GM21717 (cell line): ENCODE data around the gene MSI2.

Experiments
- ATAC-seq: cut with Tn5 transposase; IDR thresholded peaks from one replicate; pipeline ENCODE4 v1.9.1; 2021; ENCODE audit warnings: mild to moderate bottlenecking, moderate library complexity; ENCODE audit not compliant: unreplicated experiment

Gene MSI2

DNA sequence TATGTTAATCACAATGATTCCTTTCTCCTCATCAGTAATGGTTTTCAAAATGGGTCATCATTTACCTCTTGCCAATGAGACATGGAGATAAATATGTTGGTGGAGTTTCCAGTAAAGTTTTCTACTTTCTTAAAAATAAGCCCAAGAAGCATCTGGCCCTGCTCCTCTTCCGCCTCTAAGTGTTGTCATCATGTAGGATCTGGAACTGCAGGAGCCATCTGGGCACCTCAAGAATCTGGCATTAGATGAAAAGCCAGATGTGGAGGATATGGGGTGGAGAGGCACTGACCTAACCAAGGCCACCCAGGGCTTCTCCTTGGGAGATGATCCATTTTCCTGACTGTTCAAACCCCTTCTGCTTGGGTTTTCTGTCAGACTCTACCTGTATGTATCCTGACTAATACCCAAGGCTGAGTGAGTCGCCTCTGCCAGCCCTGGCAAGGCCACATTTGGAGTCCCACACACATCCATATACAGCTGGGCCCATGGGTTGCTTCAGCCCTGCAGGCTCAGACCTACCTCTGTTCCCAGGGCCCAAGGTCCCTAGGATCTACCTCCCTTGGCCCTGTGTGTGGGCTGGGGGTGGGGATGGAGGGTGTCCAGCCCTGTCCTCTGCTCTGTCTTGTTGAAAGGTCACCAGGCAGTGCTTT lies 464.2 kb downstream of the MSI2 start:
- ATAC-seq: no peak

DNA sequence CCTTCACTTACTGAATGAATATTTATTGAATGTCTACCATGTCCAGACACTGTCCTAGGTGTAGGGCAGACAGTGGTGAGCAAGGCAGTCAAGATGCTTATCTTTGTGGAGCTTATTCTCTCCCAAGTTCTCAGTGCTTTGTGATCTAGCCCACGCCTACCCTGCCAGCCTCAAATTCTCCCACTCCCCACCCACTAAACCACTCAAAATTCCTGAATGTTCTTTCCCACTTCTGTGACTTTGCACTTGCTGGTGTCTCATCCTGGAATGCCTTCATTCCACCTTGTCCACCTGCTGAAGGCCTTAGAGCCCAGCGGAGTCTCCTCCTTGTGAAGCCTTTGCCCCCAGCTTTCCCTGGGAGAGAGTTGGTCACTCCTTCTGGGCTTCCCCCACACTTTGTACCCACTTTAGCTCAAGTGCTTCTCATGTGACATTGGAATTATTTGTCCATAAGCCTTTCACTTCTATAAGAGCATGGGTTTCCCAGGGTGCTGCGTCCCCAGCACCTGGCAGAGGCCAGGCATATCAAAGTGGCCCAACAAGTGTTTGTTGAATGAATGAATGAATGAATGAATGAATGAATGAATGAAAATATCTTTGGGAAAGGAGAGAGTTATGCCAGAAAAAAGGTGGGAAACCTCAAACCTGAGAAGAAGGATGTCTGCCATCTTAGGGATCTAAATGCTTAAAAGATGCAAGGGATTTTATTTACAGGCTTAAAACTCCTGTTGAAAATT lies 465.8 kb downstream of the MSI2 start:
- ATAC-seq: no peak

DNA sequence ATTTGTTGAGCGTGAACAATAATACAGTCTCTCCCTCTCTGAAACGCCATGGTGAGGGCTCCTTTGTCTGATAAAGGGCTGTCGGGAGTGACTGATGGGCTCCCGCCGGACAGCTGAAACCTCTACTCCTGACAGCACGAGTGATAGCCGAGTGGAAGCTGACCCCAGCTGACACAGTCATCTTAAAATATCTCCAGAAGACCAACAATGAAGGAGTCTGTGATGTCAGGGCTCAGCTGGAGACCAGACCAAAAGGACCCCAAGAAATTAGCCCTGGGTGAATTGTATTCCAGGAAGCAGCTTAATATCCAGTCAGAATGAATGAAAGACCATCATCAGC lies 466.4 kb downstream of the MSI2 start:
- no peak for ATAC-seq

DNA sequence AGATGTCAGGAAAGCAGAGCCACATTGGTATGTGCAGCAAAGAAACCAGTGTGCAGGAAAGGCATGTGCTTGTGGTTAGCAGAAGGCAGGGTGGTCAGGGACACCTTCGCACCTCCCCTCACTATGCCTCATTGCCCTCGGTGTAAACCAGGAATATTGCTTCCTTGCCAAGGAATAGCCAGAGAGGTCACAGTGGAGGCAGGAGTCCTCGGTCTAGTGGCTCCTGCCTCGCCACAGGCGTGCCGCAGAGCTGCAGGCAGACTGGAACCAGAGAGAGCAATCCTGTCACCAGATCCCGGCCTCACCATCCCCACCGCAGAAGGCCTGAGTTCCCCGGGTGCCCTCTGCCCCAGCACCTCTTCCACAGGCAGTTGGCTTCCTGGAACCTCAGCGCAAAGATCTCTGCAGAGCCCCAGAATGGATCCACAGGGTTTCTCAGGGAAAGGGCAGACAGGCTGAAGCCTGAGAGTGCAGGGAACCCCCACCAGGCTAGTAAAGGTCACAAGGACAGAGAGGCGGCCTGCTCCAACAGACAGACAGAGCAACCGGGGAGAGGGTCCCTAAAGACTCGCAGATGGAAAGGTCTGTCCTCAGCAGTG lies 467.2 kb downstream of the MSI2 start:
- no peak for ATAC-seq

DNA sequence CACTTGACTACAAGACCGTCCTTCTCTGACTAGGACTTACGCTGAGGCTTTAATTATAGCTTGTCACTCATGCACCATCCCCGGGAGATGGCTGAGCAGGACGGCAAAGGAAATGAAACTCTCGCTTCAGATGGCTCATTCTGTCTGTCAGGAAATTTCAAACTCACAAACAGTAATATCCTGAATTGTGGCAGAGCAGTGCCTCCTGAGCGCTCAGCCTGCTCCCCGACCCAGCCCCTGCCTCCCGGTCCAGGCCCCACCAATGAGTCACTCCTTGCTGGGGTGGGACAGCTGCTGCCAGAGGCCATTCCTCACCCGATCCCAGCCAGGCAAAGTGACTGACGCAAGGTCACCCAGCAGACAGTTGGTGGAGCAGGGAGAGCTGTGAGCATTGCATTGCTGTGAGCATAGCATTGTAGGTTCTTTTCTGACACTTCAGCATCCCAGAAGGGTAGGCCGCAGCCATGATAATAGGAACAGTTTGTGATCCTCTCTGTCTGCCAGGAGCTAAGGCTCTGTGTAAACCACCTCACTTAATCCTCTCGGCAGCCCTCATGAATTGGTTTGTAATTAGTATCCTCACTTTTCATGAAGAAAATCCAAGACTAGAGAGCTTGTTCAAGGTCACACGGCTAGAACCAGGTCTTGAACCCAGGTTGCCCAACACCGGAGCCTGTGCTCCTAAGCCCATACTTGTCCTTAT lies 467.9 kb downstream of the MSI2 start:
- peak; percentile 57 for ATAC-seq

DNA sequence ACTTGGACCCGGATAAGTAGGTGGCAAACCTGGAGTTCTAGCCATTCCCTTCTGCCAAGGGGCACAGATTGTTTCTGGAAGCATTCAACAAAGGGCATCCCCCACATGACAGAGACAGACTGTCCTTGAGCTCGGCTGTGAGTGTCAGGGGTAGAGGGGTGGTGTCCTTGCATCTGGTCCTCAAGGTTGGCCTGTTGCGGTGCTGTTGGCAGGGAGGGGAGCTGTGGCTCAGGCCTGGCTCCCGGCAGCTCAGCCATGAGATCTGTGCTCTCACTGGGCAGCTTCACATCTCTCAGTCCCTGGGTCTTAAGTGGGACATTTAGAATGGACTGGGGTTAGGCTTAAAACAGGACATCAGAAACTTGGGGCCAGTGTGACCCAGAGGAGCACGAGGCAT lies 468.4 kb downstream of the MSI2 start:
- ATAC-seq: no peak

DNA sequence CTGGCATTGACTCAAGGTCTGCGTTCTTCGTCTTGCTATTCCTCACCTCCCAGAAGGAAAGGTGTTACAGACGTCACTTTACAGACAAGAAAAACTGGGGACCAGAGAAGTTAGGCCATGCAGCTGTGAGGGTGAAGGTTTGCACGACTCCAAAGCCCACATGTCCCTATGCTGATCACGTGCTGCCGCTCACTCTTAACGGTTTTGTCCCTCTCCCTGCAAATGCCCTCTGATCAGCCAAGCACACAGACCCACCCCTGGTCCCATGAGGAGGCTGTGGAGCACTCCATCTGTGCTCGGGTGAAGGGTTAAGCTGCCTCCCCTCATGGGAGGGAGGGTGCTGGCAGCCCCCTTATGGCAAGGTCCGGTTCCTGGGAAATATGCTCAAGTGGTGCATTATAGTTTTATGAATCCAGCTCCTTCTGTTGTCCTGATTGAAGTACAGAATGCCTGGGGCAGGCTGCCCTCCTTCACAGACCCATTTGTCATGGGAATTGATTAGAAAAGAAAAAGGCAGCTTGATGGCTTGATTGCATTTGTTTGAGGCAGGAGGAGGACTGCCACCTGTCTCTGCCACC lies 470.0 kb downstream of the MSI2 start:
- ATAC-seq: no peak

DNA sequence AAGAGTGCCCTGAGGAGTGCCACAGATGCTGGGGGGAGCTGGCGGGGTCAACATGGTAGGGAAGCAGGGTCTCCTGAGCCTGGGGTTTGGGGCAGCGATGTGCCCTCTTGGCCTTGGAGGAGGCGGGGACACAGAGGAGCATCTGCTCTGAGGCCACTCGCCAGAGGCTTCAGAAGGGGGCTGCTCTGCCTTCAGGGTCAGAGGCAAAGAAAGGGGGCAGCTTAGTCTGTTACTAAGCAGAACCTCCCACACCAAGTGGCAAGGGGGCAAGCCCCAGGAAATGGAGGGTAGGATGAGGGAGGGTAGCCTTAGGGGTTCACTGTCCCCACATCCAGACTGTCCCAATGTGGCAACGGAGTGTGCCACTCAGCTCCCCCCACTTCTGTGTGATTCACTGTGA lies 470.5 kb downstream of the MSI2 start:
- ATAC-seq: no peak

DNA sequence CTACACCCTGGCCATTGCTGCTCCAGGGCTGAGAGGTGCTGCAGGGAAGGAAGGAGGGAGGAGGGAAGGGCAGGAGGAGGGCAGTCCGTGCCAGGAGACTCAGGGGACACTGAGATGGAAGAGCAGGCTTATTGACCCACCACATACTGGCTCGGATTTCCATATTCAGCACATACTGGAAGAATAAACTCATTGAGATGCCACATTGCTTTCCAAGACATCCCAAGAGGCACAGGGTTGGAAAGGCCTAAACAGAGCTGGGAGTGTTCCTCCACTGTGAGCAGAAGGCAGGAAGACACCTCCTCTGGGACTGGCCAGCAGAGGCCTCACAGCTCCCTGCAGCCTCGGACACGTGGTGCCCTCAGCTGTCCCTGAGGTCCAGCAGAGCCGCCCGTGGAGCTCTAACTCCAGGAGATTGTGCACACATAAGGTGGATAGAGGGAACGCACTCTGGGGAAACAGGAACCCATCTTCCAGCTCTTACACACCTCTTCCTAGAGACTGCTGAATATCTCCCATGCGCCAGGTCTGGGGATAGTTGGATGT lies 471.4 kb downstream of the MSI2 start:
- ATAC-seq: no peak

DNA sequence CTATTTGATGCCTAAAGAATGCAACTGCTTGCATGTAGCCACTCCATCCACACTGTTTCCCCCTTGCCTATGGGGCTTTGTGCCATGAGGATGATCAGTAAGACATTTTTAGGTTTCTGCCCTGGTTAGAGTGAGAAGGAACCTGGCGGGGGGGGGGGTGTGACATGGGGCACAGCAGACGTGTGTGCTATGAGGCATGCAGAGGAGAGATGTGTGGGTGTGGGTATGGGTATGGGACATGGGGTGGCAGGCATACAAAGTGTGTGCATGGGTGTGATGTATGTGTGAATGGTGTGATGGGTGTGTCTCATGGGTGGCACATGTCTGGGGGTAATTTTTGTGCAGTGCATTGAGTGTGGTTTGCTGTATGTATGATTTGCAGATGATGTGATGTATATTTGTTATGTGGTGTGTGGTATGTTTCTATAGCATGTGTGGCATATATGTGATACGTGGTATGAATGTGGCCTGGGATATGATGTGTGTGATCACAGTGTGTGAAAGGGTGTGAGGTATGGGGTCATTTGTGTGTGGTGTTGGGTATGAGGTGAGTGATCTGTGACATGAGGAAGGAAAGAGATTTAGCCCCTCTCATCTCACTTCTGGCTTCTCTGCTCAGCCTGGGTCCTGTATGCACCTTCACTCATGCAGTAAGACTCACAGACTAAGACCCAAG lies 473.8 kb downstream of the MSI2 start:
- ATAC-seq: no peak

DNA sequence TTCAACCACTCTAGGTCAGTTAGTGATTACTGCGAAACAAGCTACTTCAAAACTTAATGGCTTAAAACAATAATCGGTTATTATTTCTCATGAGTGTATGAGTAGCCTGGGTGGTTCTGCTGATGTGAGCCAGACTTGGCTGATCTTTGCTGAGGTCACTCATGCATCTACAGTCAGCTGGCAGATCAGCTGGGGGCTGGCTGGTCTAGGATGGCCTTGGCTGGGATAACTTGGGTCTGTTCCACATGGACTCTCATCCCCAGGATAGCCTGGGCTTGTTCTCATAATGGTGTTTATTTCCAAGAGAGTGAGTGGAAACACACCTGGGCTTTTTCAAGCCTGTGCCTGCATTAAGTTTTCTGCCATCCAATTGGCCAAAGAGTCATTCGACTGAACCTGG lies 475.7 kb downstream of the MSI2 start:
- no peak for ATAC-seq

DNA sequence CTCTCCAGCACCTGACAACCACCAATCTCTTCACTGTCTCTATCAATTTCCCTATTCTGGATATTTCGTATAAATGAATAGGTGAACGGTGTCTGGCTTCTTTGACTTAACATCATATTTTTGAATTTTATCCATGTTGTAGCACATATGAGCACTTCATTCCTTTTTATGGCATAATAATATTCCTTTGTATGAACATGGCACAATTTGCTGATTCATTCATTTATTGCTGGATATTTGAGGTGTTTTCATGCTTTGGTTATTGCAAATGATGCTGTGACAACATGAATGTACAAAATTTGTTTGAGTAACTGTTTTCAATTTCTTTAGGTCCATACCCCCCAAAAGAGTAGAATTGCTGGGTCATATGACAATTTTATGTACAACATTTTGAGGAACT lies 476.8 kb downstream of the MSI2 start:
- ATAC-seq: no peak
